B cell (primary cell): ENCODE results near the gene GMEB2. TPM values are rescaled to one million over a fixed set of nuclear protein-coding genes. Genes with fewer than 3 reads are reported as not detected.
A peak's percentile ranks its signal among the peaks of the same experiment; 100 is the strongest.

Experiments
- ATAC-seq: fragments of 200-7000 bp; cut with Tn5 transposase; one replicate; pipeline ENCODE4 v1.10.0; 2021; ENCODE audit warnings: low read depth, mild to moderate bottlenecking, moderate number of reproducible peaks, moderate library complexity
- CTCF ChIA-PET: fragments of 350-600 bp; sonication (Branson Sonifier 250); formaldehyde crosslinking; loops from one replicate; lab custom pipeline; 2021; ENCODE audit warnings: antibody characterized with exemption, inconsistent platforms; lab: Charles Lee
- POLR2A ChIA-PET: fragments of 350-600 bp; sonication (Branson Sonifier 250); formaldehyde crosslinking; loops from one replicate; lab custom pipeline; 2021; ENCODE audit warnings: antibody characterized with exemption; lab: Charles Lee
- DNase-seq: peaks from one replicate; pipeline ENCODE4 v3.0.0; 2013
- H2AFZ ChIP-seq: 2 replicates; pipeline ENCODE4 v1.6.1; 2012; ENCODE audit warnings: mild to moderate bottlenecking, low read depth, low read length; ENCODE audit not compliant: insufficient read depth, poor library complexity, severe bottlenecking
- H3K27ac ChIP-seq, 2 donors: 1 replicate in 1 of 2; 2 replicates in 1 of 2; pipeline ENCODE4 v1.5.1; 2012 to 2013; ENCODE audit warnings: low read length in 2 of 2, mild to moderate bottlenecking in 2 of 2, moderate library complexity in 1 of 2
- H3K27me3 ChIP-seq, 4 experiments: fragments of 200-600 bp in 1 of 4; sonication (generic) in 1 of 4; replicated peaks in 1 of 4; 1 replicate in 2 of 4; 2 replicates in 2 of 4; pipeline versions ENCODE4 v1.6.1 to v1.7.0; 2013 to 2016; ENCODE audit warnings: low read length in 3 of 4, mild to moderate bottlenecking in 2 of 4, mixed read lengths in 1 of 4, moderate library complexity in 1 of 4; ENCODE audit not compliant: insufficient read depth in 4 of 4, control insufficient read depth in 3 of 4; ENCODE audit errors: control extremely low read depth in 1 of 4
- H3K36me3 ChIP-seq, 2 experiments: replicated peaks in 1 of 2; 1 replicate in 1 of 2; 2 replicates in 1 of 2; pipeline versions ENCODE4 v1.6.1 to v1.7.1; 2013; ENCODE audit warnings: low read length in 1 of 2; ENCODE audit not compliant: insufficient read depth in 2 of 2, control insufficient read depth in 1 of 2; ENCODE audit errors: control extremely low read depth in 1 of 2, extremely low read depth in 1 of 2
- H3K4me1 ChIP-seq, 2 donors: fragments of 200-600 bp in 1 of 2; sonication (generic) in 1 of 2; 1 replicate in 1 of 2; 2 replicates in 1 of 2; pipeline versions ENCODE4 v1.5.1 to v1.6.1; 2013 to 2017; ENCODE audit warnings: low read length in 2 of 2; ENCODE audit not compliant: control insufficient read depth in 2 of 2, insufficient read depth in 2 of 2
- H3K4me2 ChIP-seq: replicated peaks from 2 replicates; pipeline ENCODE3; 2012; ENCODE audit warnings: mild to moderate bottlenecking, low read depth, low read length; ENCODE audit not compliant: poor library complexity, severe bottlenecking
- H3K4me3 ChIP-seq, 5 experiments: fragments of 200-600 bp in 1 of 5; sonication (generic) in 1 of 5; 1 replicate in 3 of 5; 2 replicates in 2 of 5; pipeline versions ENCODE4 v1.5.1 to v1.7.0; 2011 to 2016; ENCODE audit warnings: low read length in 4 of 5, mild to moderate bottlenecking in 4 of 5, low read depth in 2 of 5, control low read depth in 1 of 5, moderate library complexity in 1 of 5; ENCODE audit not compliant: insufficient read depth in 1 of 5; ENCODE audit errors: control extremely low read depth in 1 of 5, extremely low read depth in 1 of 5
- H3K79me2 ChIP-seq: fragments of 200-600 bp; sonication (generic); one replicate; pipeline ENCODE4 v1.6.0; 2016; ENCODE audit warnings: low read length; ENCODE audit not compliant: control insufficient read depth, insufficient read depth
- H3K9ac ChIP-seq: fragments of 200-600 bp; sonication (generic); 2 replicates; pipeline ENCODE4 v1.6.1; 2017; ENCODE audit warnings: mild to moderate bottlenecking, low read length, moderate library complexity
- H3K9me3 ChIP-seq, 3 donors: one replicate each; pipeline versions ENCODE4 v1.6.1 to v1.7.1; 2013; ENCODE audit warnings: low read length in 2 of 3; ENCODE audit not compliant: control insufficient read depth in 2 of 3, insufficient read depth in 1 of 3; ENCODE audit errors: control extremely low read depth in 1 of 3
- H4K20me1 ChIP-seq: 2 replicates; pipeline ENCODE4 v1.6.0; 2012; ENCODE audit warnings: mild to moderate bottlenecking, low read length; ENCODE audit not compliant: insufficient read depth, control insufficient read depth, poor library complexity, severe bottlenecking
- H3K27ac Mint-ChIP-seq: one replicate; pipeline ENCODE4 v1.8.0; 2021; ENCODE audit warnings: mixed read lengths
- H3K27me3 Mint-ChIP-seq: one replicate; pipeline ENCODE4 v1.8.0; 2021; ENCODE audit warnings: mixed read lengths
- H3K4me1 Mint-ChIP-seq: one replicate; pipeline ENCODE4 v1.8.0; 2021; ENCODE audit warnings: mixed read lengths
- H3K4me3 Mint-ChIP-seq: one replicate; pipeline ENCODE4 v1.8.0; 2021; ENCODE audit warnings: mixed read lengths
- H3K9me3 Mint-ChIP-seq: one replicate; pipeline ENCODE4 v1.8.0; 2022; ENCODE audit warnings: mixed read lengths; ENCODE audit not compliant: insufficient read depth
- CTCF ChIP-seq: fragments of 200-600 bp; IDR thresholded peaks from one replicate; pipeline ENCODE4 v1.8.0; 2022; ENCODE audit warnings: antibody characterized with exemption, mild to moderate bottlenecking
- EZH2 ChIP-seq: IDR thresholded peaks from 2 replicates; pipeline ENCODE4 v1.6.1; 2012; ENCODE audit warnings: borderline replicate concordance, low read depth, mild to moderate bottlenecking, moderate library complexity, low read length; ENCODE audit not compliant: insufficient read depth, poor library complexity, severe bottlenecking
- WGBS: methylation state at CpG from one replicate; pipeline ENCODE4 v1.1.5; 2013; ENCODE audit warnings: missing lambda C conversion rate; ENCODE audit not compliant: insufficient coverage; 5-methylcytosine and 5-hydroxymethylcytosine counted together
- intact Hi-C: fragments of 100-400 bp; cut with micrococcal nuclease; formaldehyde crosslinking; loops from one replicate; pipeline ENCODE4 v1.10.0; 2022
- polyA plus RNA-seq: library from polyadenylated mRNA; depleted of rRNA; stranded (reverse); fragments of >200 nt; gene quantifications from 2 replicates; pipeline ENCODE4 v1.2.3, GENCODE V29; 2012
- total RNA-seq, 2 donors: library from RNA; stranded (reverse); fragments of 120-200 nt in 1 of 2; gene quantifications; 1 replicate in 1 of 2; 2 replicates in 1 of 2; pipeline versions ENCODE4 v1.2.3 to v1.2.4, GENCODE V29; 2013 to 2022

The GMEB2 gene
- total and polyA plus RNA-seq, 2 donors (not counting 1 experiment from before 2014, with no cell fraction given): 17.7 to 24.5 TPM

DNA sequence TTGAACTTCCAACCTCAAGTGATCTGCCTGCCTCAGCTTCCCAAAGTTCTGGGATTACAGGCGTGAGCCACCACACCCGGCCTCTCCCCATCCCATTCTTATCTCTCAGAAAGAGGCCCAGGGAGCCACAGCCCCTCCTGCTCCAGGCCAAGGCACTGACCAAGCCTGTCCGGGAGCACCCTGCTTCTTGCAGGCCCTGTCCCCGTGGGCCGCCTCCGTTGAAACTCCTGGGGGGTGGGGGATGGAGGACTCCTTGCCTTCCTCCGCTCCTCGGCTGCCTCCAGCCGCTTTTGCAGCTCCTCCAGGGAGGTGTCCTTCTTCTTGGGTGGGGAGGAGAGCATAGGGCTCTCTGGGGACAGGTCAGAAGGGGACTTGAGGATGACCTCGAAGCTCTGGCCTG is 16.6 kb upstream of the GMEB2 start:
- Histone ChIP-seq H3K27me3 (no peaks in the 10 kb centered on the region), H2AFZ (no peak overlapping the region), H3K9me3 (no peaks in the 10 kb centered on the region), H3K36me3 (no peaks in the 10 kb centered on the region), H4K20me1 (no peaks in the 10 kb centered on the region), H3K9ac (no peak overlapping the region), H3K27ac (no peak overlapping the region), H3K79me2 (peaks cover 12% of the 10 kb centered on the region), H3K4me2 (no peak overlapping the region), H3K4me3 (no peak overlapping the region), H3K4me1 (peaks cover 11 to 26% of the 10 kb centered on the region in 2 donors)
- ATAC-seq (no peak), DNase-seq (no peak)
- 96% methylated on average over 7 of the region's 10 CpGs for WGBS
- H3K9me3 Mint-ChIP-seq: peaks cover 2% of the 10 kb centered on the region
- peak overlapping the region; percentile 71 for H3K4me3 Mint-ChIP-seq
- CTCF ChIA-PET: interaction anchor here (1.4 to 1.8 kb wide), 2 partner anchors 32 to 62 kb away, joined by 3 to 5 read pairs; no protein-coding TSS in a partner anchor
- intact Hi-C loops: loop anchor here (5.0 kb wide), 1 partner anchor 61 kb away; no protein-coding TSS in a partner anchor
- POLR2A ChIA-PET: interaction anchor here (1.1 kb wide), 1 partner anchor 15 kb away, joined by 3 read pairs; the partner anchor contains the start of gene RTEL1
- peaks cover 4% of the 10 kb centered on the region for H3K27me3 Mint-ChIP-seq
- H3K4me1 Mint-ChIP-seq: peaks cover 18% of the 10 kb centered on the region
- no peak for TF ChIP-seq EZH2
- TF ChIP-seq CTCF: no peak
- H3K27ac Mint-ChIP-seq: peak overlapping the region; percentile 82
